ENCODE measurements around the gene TMEM25.
"Not testable (repeated sequence)": the region's sequence is repeated elsewhere in the genome, so short reads cannot be mapped to it uniquely, and the experiment has no call there.

Gene TMEM25

GRCh38 chr11:118532852-118533768 is 2.1 kb downstream of the TMEM25 start:
- no peak for DNase-seq

GRCh38 chr11:118533769-118534729 is 3.1 kb downstream of the TMEM25 start:
- peak; percentile 24 for DNase-seq

DNA sequence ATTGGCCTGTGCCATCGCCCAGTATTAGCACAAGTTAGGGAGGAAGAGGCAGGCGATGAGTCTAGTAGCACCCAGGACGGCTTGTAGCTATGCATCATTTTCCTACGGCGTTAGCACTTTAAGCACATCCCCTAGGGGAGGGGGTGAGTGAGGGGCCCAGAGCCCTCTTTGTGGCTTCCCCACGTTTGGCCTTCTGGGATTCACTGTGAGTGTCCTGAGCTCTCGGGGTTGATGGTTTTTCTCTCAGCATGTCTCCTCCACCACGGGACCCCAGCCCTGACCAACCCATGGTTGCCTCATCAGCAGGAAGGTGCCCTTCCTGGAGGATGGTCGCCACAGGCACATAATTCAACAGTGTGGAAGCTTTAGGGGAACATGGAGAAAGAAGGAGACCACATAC is 4.3 kb downstream of the TMEM25 start:
- DNase-seq = no peak

DNA sequence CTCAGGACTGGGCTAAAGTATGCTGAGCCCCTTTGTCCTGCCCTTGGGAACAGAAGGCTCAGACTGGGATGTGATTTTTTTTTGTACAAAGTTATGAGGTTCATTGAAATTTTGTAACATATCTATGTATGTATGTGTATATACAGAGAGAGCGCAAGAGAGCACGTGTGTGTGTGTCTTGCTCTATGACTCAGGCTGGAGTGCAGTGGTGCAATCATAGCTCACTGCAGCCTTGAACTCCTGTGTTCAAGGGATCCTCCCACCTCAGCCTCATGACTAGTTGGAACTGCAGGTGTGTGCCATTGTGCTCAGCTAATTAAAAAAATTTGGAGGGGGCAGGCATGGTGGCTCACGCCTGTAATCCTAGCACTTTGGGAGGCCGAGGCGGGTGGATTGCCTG is 5.7 kb downstream of the TMEM25 start:
- no peak for DNase-seq

- no peak for DNase-seq
Observed at GRCh38 chr11:118537409-118537980, 6.5 kb downstream of the TMEM25 start.

- DNase-seq = no peak
Observed at GRCh38 chr11:118544010-118544646, 13.1 kb downstream of the TMEM25 start.

- DNase-seq = no peak
Observed at GRCh38 chr11:118544647-118545010, 13.6 kb downstream of the TMEM25 start.

GRCh38 chr11:118545533-118545932 is 14.5 kb downstream of the TMEM25 start:
- no peak for DNase-seq

DNA sequence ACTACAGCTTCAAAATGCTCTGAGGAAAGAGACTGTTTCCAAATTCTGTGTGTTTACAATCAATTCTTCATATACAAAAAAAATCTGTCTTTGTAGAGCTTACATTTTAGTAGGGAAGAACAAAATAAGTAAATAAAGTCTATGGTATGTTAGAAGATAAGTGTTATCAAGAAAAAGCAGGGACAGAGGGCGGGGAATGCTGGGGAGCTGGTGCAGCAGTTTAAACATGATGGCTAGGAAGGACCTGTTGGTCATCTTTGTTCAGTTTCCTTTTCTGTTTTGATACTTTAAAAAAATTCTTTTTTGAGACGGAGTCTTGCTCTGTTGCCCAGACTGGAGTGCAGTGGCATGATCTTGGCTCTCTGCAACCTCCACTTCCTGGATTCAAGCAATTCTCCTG is 16.1 kb downstream of the TMEM25 start:
- peak; percentile 24 for DNase-seq

DNA sequence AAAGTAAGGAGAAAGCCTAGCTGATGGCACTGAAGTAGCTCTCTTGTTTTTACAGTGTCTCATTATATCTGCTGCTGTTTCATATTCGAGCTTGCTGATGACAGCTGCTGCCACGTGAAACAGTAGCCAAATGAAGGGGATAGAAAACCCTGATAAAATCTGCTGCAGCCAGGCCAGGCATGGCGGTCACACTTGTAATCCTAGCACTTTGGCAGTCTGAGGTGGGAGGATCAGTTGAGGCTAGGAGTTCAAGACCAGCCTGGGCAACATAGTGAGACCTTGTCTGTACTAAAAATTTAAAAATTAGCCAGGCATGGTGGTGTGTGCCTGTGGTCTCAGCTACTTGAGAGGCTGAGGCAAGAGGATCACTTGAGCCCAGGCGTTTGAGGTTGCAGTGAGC is 21.3 kb downstream of the TMEM25 start:
- no peak for DNase-seq

- no peak for DNase-seq
Observed at GRCh38 chr11:118560806-118561205, 29.8 kb downstream of the TMEM25 start.

- no peak for DNase-seq
Observed at GRCh38 chr11:118565051-118565450, 34.1 kb downstream of the TMEM25 start.

- DNase-seq = no peak
Observed at GRCh38 chr11:118569670-118570069, 38.7 kb downstream of the TMEM25 start.

GRCh38 chr11:118570787-118571186 is 39.8 kb downstream of the TMEM25 start:
- DNase-seq = no peak

- DNase-seq = peak; percentile 80
Observed at GRCh38 chr11:118571701-118572060, 40.7 kb downstream of the TMEM25 start.

GRCh38 chr11:118572061-118572980 is 41.3 kb downstream of the TMEM25 start, which contains the start of gene ARCN1:
Gene ARCN1, plus strand, starts transcription at chr11:118572409. Its CDS starts 139 bp downstream, at chr11:118572548.
- DNase-seq = peak; percentile 94

DNA sequence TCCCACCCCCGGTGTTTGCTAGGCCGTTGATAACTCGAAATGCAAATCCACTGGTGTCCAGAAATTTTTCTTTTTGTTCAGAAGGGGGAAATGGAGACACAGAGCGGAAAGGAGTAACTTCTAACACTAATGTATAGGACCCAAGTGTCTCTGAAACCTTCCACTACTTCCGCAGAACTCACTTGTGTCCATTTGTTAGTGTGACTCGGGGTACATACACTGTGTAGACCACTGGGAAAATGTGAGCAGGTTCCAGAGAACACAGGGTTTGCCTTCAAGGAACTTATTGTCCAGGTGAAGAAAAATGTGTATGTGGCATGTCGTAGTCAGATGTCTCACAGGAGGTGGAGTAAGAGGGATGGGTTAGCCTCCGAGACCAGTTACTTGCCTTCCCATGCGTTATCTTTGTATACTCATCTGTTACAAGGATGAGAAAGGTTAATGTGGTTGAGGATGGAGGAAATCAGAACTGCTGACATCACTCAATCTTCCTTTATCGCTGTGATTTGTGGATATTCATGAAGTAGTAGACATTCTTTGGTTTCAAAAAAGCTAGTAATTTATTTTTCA is 42.1 kb downstream of the TMEM25 start:
- DNase-seq = peak; percentile 84

DNA sequence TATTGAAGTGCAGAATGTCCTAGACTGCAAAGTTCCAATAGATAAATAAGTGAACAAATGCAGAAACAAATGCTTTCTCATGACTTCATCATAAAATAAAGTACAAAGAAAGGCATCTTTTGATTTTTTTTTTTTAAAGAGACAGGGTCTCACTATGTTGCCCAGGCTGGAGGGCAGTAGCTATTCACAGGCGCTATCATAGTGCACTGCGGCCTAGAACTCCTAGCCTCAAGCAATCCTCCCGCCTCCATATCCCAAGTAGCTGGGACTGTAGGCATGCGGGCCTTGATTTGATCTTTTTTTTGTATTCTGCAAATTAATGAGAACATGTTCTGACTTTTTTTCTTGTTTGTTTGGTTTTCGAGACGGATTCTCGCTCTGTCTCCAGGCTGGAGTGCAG is 43.6 kb downstream of the TMEM25 start:
- DNase-seq = no peak

GRCh38 chr11:118577995-118578394 is 47.0 kb downstream of the TMEM25 start:
- DNase-seq = not testable (repeated sequence)

GRCh38 chr11:118581057-118581456 is 50.1 kb downstream of the TMEM25 start:
- DNase-seq = no peak

All from OCI-M1 (cell line).